ENCODE results near the gene LIMK2.
A peak's percentile ranks its signal among the peaks of the same experiment; 100 is the strongest.
"Not testable (repeated sequence)": the region's sequence is repeated elsewhere in the genome, so short reads cannot be mapped to it uniquely, and the experiment has no call there.

LIMK2 gene

GRCh38 chr22:31229402-31230079 lies 17.4 kb downstream of the LIMK2 start:
- peak; percentile 65 for DNase-seq (ENCODE audit: low read depth)
- H3K4me3 ChIP-seq (ENCODE audit: low read depth, low read length): no peak overlapping the region; the same call in 1 of the 2 replicates
- TF ChIP-seq CTCF (IDR thresholded peaks at IDR 0.05; ENCODE audit: insufficient read depth, low read depth, low read length, missing control alignments): no peak

GRCh38 chr22:31230155-31230870 lies 18.2 kb downstream of the LIMK2 start:
- no peak for TF ChIP-seq CTCF (IDR thresholded peaks at IDR 0.05; ENCODE audit: insufficient read depth, low read depth, low read length, missing control alignments)
- H3K4me3 ChIP-seq (ENCODE audit: low read depth, low read length): peak overlapping the region; percentile 26
- peak; percentile 77 for DNase-seq (ENCODE audit: low read depth)

GRCh38 chr22:31230871-31231621 lies 18.9 kb downstream of the LIMK2 start:
- DNase-seq (ENCODE audit: low read depth): peak; percentile 73
- H3K4me3 ChIP-seq (ENCODE audit: low read depth, low read length): no peak overlapping the region
- peak; percentile 73 for TF ChIP-seq CTCF (IDR thresholded peaks at IDR 0.05; ENCODE audit: insufficient read depth, low read depth, low read length, missing control alignments)

- TF ChIP-seq CTCF (IDR thresholded peaks at IDR 0.05; ENCODE audit: insufficient read depth, low read depth, low read length, missing control alignments): no peak
- DNase-seq (ENCODE audit: low read depth): no peak
- H3K4me3 ChIP-seq (ENCODE audit: low read depth, low read length): no peak overlapping the region
These were observed 20.9 kb downstream of the LIMK2 start for GRCh38 chr22:31233001-31233400.

GRCh38 chr22:31235081-31235480 lies 23.0 kb downstream of the LIMK2 start:
- H3K4me3 ChIP-seq (ENCODE audit: low read depth, low read length): no peak overlapping the region
- TF ChIP-seq CTCF (IDR thresholded peaks at IDR 0.05; ENCODE audit: insufficient read depth, low read depth, low read length, missing control alignments): no peak
- no peak for DNase-seq (ENCODE audit: low read depth)

GRCh38 chr22:31236044-31236443 lies 23.9 kb downstream of the LIMK2 start:
- H3K4me3 ChIP-seq (ENCODE audit: low read depth, low read length); DNase-seq (ENCODE audit: low read depth): not testable (repeated sequence)

GRCh38 chr22:31238057-31238456 lies 26.0 kb downstream of the LIMK2 start:
- no peak overlapping the region for H3K4me3 ChIP-seq (ENCODE audit: low read depth, low read length)
- TF ChIP-seq CTCF (IDR thresholded peaks at IDR 0.05; ENCODE audit: insufficient read depth, low read depth, low read length, missing control alignments): no peak

More at GRCh38 chr22:31238057-31238456, 26.0 kb downstream of the LIMK2 start:
- DNase-seq (ENCODE audit: low read depth): peak; percentile 64

Data from GM12865 (cell line).